GM12875 (cell line): ENCODE results near the gene HLA-DMA.
A peak's percentile ranks its signal among the peaks of the same experiment; 100 is the strongest.
"Not testable (repeated sequence)": the region's sequence is repeated elsewhere in the genome, so short reads cannot be mapped to it uniquely, and the experiment has no call there.

Source experiments
- H3K4me3 ChIP-seq: one replicate; pipeline ENCODE4 v1.5.1; 2011; ENCODE audit warnings: low read depth, low read length, control low read depth
- TF ChIP-seq, protein P1 (sequence below): IDR thresholded peaks from 2 replicates; pipeline ENCODE4 v1.5.1; 2011; ENCODE audit warnings: low read depth, mild to moderate bottlenecking, control low read depth, inconsistent platforms, low read length, moderate library complexity, borderline replicate concordance; ENCODE audit not compliant: insufficient read depth

The HLA-DMA gene

DNA sequence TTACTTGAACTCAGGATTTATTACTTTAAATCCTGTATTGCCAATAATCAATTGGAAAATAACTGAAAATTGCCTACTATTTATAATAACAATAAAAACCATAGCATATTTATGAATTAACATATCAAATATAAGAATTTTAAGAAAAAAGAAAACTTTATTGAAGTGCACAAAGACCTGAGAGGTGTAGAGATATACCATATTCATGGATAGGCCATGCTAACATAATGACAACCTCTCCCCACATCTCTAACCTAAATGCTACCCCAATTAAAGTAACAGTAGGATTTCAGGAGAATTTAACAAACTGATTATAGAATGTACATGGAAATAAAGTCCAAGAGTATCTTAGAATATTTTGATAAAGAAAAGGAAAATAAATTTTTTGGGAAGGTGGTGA lies 6.9 kb downstream of the HLA-DMA start:
- H3K4me3 ChIP-seq = no peak overlapping the region
- TF ChIP-seq, protein P1, sequence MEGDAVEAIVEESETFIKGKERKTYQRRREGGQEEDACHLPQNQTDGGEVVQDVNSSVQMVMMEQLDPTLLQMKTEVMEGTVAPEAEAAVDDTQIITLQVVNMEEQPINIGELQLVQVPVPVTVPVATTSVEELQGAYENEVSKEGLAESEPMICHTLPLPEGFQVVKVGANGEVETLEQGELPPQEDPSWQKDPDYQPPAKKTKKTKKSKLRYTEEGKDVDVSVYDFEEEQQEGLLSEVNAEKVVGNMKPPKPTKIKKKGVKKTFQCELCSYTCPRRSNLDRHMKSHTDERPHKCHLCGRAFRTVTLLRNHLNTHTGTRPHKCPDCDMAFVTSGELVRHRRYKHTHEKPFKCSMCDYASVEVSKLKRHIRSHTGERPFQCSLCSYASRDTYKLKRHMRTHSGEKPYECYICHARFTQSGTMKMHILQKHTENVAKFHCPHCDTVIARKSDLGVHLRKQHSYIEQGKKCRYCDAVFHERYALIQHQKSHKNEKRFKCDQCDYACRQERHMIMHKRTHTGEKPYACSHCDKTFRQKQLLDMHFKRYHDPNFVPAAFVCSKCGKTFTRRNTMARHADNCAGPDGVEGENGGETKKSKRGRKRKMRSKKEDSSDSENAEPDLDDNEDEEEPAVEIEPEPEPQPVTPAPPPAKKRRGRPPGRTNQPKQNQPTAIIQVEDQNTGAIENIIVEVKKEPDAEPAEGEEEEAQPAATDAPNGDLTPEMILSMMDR = no peak

DNA sequence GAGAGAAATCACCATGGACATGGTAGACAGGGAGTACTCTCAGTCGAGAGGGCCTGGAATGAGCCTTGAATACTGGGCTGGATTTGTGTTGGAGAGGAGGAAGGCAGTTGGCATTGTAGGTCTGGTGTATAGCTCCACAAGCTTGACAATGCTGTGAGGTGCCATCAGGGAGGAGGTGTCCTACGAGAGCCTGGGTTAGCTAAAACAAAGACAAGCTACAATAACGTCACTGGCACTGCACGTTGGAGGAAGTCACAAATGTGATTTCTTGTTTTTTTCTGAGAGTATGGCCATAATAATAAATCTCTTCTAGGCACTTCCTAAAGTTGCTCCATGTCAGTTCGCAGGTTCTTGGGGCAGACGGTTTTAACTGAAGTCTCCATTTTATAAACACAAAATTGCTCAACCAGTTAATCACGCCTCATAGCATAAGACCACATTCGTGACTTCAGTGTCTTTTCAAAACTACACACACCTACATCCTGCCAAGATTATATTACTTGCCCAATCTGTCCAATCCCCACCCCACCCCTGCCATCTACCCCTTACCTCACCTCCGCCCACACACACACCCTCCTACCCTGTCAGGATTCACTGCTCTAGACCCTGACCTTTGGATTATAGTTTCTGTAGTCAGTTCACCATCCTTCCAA lies 7.7 kb downstream of the HLA-DMA start:
- H3K4me3 ChIP-seq = no peak overlapping the region
- TF ChIP-seq, protein P1 = no peak

DNA sequence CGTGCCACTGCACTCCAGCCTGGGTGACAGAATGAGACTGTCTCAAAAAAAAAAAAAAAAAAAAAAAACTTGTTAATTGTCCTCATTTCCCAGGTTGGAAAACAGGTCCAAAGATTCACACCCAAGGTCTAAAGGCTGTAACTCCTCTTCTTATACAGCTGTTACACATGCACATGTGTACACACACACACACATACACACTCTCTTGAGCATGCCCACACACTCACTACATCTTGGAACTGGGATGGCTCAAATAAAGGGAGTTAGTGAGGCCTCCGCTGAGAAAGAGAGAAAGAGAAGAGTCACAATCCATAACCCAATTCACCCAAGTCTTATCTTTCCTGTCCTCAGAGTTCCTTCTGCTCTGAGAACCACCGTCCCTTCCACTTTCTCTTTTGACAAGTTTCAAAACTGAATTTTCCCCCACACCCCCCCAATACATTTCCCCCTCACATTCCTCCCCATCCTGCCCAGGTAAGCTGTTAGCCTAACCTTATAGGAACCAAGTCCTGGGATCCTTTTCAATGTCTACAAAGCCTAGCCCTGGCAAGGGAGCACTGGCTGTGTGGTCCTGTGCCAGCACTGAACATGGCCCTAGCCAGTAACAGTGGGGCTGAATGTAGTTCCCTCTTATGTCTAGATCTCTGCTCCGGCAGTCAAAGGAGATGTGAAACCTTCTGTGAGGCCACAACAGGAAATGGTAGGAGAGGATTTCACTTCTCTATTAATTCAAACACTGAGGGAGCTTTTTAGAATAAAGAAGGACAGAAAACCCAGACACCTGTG lies 8.8 kb downstream of the HLA-DMA start:
- peak overlapping the region; percentile 32 for H3K4me3 ChIP-seq
- TF ChIP-seq, protein P1 = no peak

DNA sequence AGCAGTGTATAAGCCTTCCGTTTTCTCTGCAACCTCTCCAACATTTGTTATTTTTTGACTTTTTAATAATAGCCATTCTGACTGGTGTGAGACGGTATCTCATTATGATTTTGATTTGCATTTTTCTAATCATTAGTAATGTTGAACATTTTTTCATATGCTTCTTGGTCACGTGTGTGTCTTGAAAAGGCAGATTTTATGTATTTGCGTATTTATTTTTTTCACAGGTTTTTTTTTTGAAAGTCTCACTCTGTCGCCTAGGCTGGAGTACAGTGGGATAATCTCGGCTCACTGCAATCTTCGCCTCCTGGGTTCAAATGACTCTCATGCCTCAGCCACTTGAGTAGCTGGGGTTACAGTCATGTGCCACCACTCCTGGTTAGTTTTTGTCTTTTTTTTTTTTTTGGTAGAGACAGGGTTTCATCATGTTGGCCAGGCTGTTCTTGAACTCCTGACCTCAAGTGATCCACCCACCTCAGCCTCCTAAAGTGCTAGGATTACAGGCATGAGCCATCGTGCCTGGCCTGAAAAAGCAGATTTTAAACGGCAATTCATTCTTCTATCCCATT lies 10.3 kb downstream of the HLA-DMA start:
- H3K4me3 ChIP-seq = not testable (repeated sequence)

GRCh38 chr6:32941214-32941768 lies 11.6 kb downstream of the HLA-DMA start:
- H3K4me3 ChIP-seq = no peak overlapping the region
- TF ChIP-seq, protein P1 = no peak

GRCh38 chr6:32940656-32941213 lies 12.2 kb downstream of the HLA-DMA start, which contains the start of gene HLA-DMB:
HLA-DMB (minus strand) TSS chr6:32941028; CDS start chr6:32940807, 221 bp downstream.
- peak within 1 kb of the TSS; percentile 73 for H3K4me3 ChIP-seq
- TF ChIP-seq, protein P1 = no peak

DNA sequence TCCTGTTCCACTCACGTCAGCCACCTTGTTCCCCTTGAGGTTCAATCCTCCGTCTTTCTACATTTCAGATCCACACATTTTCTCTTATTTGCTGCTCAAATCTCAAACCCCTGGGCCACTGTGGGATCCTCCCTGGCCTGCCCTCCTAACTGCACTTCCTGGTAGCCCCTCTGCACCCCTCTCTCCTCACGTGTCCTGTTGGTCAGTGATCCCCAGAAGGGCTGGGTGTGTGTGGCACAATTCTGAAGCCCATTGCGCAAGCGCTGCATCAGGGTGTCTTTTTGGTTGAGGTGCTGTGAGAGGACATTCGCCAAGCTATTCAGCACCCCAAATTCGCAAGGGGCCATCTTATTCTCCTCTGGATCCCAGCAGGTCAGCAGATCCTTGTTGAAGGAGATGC lies 14.4 kb downstream of the HLA-DMA start:
- H3K4me3 ChIP-seq = no peak overlapping the region
- TF ChIP-seq, protein P1 = no peak
